Thoracic aorta (tissue), 2 donors: Measurements from ENCODE around the gene KRTAP10-4. TPM values are rescaled to one million over a fixed set of nuclear protein-coding genes. Genes with fewer than 3 reads are reported as not detected.

ENCODE experiments used
- ATAC-seq: fragments of 150-250 bp; one replicate; pipeline ENCODE4 v1.8.0; 2017; ENCODE audit warnings: low read depth; ENCODE audit not compliant: insufficient number of reproducible peaks, low FRiP score
- DNase-seq: peaks from one replicate; pipeline ENCODE4 v3.0.0-alpha.2; 2020; ENCODE audit warnings: low spot score
- H3K27ac ChIP-seq, 2 donors: fragments of 200-600 bp; sonication (generic); 1 replicate in 1 of 2; 2 replicates in 1 of 2; pipeline ENCODE4 v1.5.1; 2016; ENCODE audit warnings: mild to moderate bottlenecking in 2 of 2, moderate library complexity in 2 of 2
- H3K27me3 ChIP-seq: fragments of 200-600 bp; sonication (generic); replicated peaks from 2 replicates; pipeline ENCODE4 v1.6.0; 2016; ENCODE audit warnings: mild to moderate bottlenecking; ENCODE audit not compliant: insufficient read depth
- H3K36me3 ChIP-seq: fragments of 200-600 bp; sonication (generic); one replicate; pipeline ENCODE4 v1.5.1; 2016
- H3K4me1 ChIP-seq, 2 donors: fragments of 200-600 bp; sonication (generic); 1 replicate in 1 of 2; 2 replicates in 1 of 2; pipeline versions ENCODE4 v1.5.1 to v1.6.0; 2016; ENCODE audit warnings: low read depth in 2 of 2, mild to moderate bottlenecking in 1 of 2; ENCODE audit not compliant: control insufficient read depth in 1 of 2
- H3K4me3 ChIP-seq: fragments of 200-600 bp; sonication (generic); 2 replicates; pipeline ENCODE4 v1.5.1; 2016; ENCODE audit warnings: mild to moderate bottlenecking
- H3K9me3 ChIP-seq: fragments of 200-600 bp; sonication (generic); 2 replicates; pipeline ENCODE4 v1.5.1; 2016
- total RNA-seq, 2 donors: library from RNA; depleted of rRNA; stranded (reverse); fragments of >200 nt; gene quantifications; one replicate each; pipeline versions ENCODE4 v1.1.0 to v1.2.3, GENCODE V29; 2016
- TF ChIP-seq, protein P1 (sequence below): fragments of 200-600 bp; sonication (generic); IDR thresholded peaks from one replicate; pipeline ENCODE4 v1.5.1; 2019; ENCODE audit warnings: antibody characterized with exemption

The KRTAP10-4 gene
- total RNA-seq, 2 donors from 2014 or later: not detected

DNA sequence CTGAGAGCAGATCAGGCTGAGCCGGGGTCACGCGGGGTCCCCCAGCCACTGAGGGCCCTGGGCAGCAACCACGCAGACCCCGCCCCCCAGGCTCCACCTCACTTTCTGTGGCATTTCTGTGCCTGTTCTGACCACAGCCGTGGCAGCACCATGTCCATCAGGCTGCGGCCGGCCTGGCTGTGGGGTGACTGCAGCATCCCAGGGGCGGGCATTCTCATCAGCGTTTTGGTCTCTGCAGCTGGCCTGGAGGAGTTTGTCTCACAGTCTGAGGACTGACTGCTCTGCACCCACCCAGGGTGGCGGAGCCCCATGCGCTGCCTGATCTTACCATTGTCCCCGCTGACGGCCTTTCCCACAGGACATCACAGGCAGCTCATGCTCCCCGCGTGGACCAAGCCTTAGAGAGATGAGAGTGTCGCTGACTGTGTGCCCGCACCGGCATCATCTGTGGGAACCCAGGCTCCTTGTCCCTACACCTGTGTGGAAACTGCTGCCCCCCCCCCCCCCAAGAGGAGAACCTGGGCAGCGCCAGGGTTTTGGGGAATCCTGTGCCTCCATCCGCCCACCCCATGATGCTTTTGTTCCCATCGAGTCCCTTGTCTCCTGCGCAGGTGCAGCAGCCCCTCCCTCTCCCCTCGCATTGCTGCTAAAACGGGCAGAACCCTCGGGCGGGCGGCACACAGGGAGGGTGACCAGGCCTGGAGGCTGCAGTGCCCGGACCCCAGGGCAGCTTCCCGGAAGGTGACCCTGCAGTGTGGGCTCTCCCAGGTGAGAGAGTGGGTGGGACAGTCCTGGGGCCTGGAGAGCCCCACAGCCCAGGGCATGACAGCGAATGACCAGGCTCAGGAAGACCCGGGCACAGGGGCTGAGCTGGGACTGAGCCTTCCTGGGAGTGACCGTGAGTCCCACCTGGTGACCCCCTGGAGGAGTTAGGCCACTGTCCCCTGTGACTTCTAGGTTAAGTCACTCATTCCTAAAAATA lies 35.3 kb upstream of the KRTAP10-4 start:
- TF ChIP-seq, protein P1, sequence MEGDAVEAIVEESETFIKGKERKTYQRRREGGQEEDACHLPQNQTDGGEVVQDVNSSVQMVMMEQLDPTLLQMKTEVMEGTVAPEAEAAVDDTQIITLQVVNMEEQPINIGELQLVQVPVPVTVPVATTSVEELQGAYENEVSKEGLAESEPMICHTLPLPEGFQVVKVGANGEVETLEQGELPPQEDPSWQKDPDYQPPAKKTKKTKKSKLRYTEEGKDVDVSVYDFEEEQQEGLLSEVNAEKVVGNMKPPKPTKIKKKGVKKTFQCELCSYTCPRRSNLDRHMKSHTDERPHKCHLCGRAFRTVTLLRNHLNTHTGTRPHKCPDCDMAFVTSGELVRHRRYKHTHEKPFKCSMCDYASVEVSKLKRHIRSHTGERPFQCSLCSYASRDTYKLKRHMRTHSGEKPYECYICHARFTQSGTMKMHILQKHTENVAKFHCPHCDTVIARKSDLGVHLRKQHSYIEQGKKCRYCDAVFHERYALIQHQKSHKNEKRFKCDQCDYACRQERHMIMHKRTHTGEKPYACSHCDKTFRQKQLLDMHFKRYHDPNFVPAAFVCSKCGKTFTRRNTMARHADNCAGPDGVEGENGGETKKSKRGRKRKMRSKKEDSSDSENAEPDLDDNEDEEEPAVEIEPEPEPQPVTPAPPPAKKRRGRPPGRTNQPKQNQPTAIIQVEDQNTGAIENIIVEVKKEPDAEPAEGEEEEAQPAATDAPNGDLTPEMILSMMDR: no peak
- Histone ChIP-seq H3K36me3 (no peaks in the 10 kb centered on the region), H3K27ac (no peak overlapping the region), H3K4me3 (no peak overlapping the region), H3K27me3 (no peaks in the 10 kb centered on the region), H3K9me3 (no peaks in the 10 kb centered on the region), H3K4me1 (no peaks in the 10 kb centered on the region)
- no peak for ATAC-seq
- no peak for DNase-seq

- Histone ChIP-seq H3K27me3 (no peaks in the 10 kb centered on the region), H3K9me3 (no peaks in the 10 kb centered on the region), H3K27ac (no peak overlapping the region), H3K36me3 (no peaks in the 10 kb centered on the region), H3K4me1 (no peaks in the 10 kb centered on the region), H3K4me3 (no peak overlapping the region)
- no peak for ATAC-seq
- TF ChIP-seq, protein P1: no peak
- no peak for DNase-seq
Observed at GRCh38 chr21:44539046-44539445, 34.5 kb upstream of the KRTAP10-4 start.

DNA sequence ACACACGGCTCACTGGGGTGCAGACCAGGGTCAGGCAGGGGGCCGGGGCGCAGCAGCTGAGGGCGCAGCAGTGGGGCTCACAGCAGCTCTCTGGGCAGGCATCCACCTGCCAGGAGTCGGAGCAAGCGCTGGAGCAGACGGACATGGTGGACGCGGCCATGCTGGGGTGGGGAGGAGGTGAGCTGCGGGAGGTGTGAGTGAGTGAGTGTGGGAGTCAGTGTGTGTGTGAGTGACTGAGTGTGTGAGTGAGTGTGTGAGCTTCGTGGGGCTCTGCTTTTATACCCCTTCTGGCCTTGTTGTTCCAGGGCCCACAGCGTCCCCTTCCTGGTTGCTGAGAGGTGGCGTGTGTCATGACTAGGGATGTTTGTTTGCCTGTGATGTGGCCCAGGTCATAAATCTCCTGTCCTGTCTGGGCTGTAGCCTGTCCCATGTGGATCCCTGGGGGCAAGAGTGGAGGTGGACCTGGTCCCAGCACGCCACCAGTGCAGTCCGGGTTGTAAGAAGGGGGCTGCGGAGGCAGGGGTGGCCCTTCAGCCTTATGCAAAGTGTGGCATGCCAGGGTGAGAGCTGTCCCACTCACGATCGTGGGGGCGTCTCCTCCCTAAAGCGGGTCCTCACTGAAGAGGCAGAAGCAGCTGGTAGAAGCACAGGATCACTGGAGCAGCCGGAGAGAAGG lies 33.4 kb upstream of the KRTAP10-4 start, which contains the start of gene KRTAP10-1:
Gene KRTAP10-1 (minus strand): TSS at position 205 of the 676 bp plus-strand sequence. CDS start 45 bp downstream, at position 160.
- Histone ChIP-seq H3K9me3 (no peaks in the 10 kb centered on the region), H3K4me3 (no peak within 1 kb of the TSS), H3K4me1 (no peaks in the 10 kb centered on the region), H3K36me3 (no peaks in the 10 kb centered on the region), H3K27ac (no peak within 1 kb of the TSS), H3K27me3 (no peaks in the 10 kb centered on the region)
- no peak for DNase-seq
- TF ChIP-seq, protein P1: no peak
- ATAC-seq: no peak

- H3K4me1 ChIP-seq: no peaks in the 10 kb centered on the region
- no peaks in the 10 kb centered on the region for H3K36me3 ChIP-seq
- no peaks in the 10 kb centered on the region for H3K27me3 ChIP-seq
- H3K9me3 ChIP-seq: no peaks in the 10 kb centered on the region
- H3K4me3 ChIP-seq: no peak overlapping the region
- ATAC-seq: no peak
- DNase-seq: no peak
- TF ChIP-seq, protein P1: no peak
- no peak overlapping the region for H3K27ac ChIP-seq
Observed at GRCh38 chr21:44540741-44541288, 32.7 kb upstream of the KRTAP10-4 start.

DNA sequence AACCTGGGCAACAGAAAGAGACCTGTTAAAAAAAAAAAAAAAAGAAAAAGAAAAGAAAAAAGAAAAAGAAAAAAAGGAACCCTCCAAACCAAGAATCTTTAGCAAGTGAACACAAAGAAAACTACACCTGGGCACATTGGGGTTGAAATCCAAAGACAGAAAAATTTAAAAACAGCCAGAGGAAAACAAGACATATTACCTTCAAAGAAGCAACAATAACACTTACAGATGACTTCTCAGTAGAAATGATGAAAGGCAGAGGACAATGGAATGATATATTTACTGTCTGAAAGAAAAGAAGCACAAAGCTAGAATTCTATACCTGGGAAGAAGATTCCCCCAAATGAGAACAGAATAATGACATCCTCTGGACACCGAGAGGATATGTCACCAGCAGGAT lies 30.8 kb upstream of the KRTAP10-4 start:
- Histone ChIP-seq H3K4me3 (no peak overlapping the region), H3K4me1 (no peaks in the 10 kb centered on the region), H3K27ac (no peak overlapping the region), H3K9me3 (no peaks in the 10 kb centered on the region), H3K36me3 (no peaks in the 10 kb centered on the region), H3K27me3 (no peaks in the 10 kb centered on the region)
- TF ChIP-seq, protein P1: no peak
- DNase-seq (no peak), ATAC-seq (no peak)
